Lower leg skin (tissue), 3 donors: ENCODE results near the gene OR9I1.

ENCODE experiments used
- POLR2A ChIP-seq, 2 donors: fragments of 450-650 bp; IDR thresholded peaks; one replicate each; pipeline ENCODE4 v1.6.1; 2016 to 2017; ENCODE audit warnings: antibody characterized with exemption in 2 of 2, mild to moderate bottlenecking in 1 of 2, moderate library complexity in 1 of 2
- TF ChIP-seq, protein P1 (sequence below), 3 donors: fragments of 450-650 bp; IDR thresholded peaks; one replicate each; pipeline ENCODE4 v1.5.1; 2016; ENCODE audit warnings: antibody characterized with exemption in 3 of 3, mild to moderate bottlenecking in 3 of 3, moderate library complexity in 2 of 3

- TF ChIP-seq, protein P1, sequence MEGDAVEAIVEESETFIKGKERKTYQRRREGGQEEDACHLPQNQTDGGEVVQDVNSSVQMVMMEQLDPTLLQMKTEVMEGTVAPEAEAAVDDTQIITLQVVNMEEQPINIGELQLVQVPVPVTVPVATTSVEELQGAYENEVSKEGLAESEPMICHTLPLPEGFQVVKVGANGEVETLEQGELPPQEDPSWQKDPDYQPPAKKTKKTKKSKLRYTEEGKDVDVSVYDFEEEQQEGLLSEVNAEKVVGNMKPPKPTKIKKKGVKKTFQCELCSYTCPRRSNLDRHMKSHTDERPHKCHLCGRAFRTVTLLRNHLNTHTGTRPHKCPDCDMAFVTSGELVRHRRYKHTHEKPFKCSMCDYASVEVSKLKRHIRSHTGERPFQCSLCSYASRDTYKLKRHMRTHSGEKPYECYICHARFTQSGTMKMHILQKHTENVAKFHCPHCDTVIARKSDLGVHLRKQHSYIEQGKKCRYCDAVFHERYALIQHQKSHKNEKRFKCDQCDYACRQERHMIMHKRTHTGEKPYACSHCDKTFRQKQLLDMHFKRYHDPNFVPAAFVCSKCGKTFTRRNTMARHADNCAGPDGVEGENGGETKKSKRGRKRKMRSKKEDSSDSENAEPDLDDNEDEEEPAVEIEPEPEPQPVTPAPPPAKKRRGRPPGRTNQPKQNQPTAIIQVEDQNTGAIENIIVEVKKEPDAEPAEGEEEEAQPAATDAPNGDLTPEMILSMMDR (IDR thresholded peaks at IDR 0.05): no peak
- no peak for TF ChIP-seq POLR2A (IDR thresholded peaks at IDR 0.05)
These were observed 54.7 kb downstream of the OR9I1 start for GRCh38 chr11:58070585-58070984.
